ENCODE measurements around the gene DOLK.

The DOLK gene

GRCh38 chr9:128913048-128913900, 34.1 kb downstream of the DOLK start:
- DNase-seq (ENCODE audit: low read depth), result no peak
- H3K4me3 ChIP-seq (ENCODE audit: low read depth, low read length), result no peak overlapping the region
- no peak for TF ChIP-seq CTCF (IDR thresholded peaks at IDR 0.05; ENCODE audit: control insufficient read depth, extremely low read depth, insufficient read depth)

GRCh38 chr9:128912270-128912853, 35.0 kb downstream of the DOLK start:
- no peak for DNase-seq (ENCODE audit: low read depth)
- no peak for TF ChIP-seq CTCF (IDR thresholded peaks at IDR 0.05; ENCODE audit: control insufficient read depth, extremely low read depth, insufficient read depth)
- no peak overlapping the region for H3K4me3 ChIP-seq (ENCODE audit: low read depth, low read length)

GRCh38 chr9:128911529-128912035, 35.8 kb downstream of the DOLK start:
- no peak for TF ChIP-seq CTCF (IDR thresholded peaks at IDR 0.05; ENCODE audit: control insufficient read depth, extremely low read depth, insufficient read depth)
- no peak for DNase-seq (ENCODE audit: low read depth)
- no peak overlapping the region for H3K4me3 ChIP-seq (ENCODE audit: low read depth, low read length)

DNA sequence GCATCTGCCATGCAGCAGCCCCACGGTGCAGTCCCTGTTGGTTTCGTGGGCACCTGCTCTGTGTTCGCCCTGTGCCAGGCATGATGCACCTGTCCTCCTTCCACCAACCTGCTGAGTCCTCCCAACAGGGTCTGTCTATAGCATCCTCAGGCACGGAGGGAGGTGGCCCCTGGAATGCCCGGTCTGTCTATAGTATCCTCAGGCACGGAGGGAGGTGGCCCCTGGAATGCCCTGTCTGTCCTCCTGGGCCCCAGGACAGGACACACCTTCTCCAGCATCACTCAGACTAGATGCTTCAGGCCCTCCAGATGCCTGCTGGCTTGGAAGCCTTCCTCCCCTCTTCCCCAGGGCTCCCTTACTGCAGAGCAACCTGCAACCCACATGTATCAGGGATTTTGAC, 36.5 kb downstream of the DOLK start:
- TF ChIP-seq CTCF (IDR thresholded peaks at IDR 0.05; ENCODE audit: control insufficient read depth, extremely low read depth, insufficient read depth), result no peak
- no peak for DNase-seq (ENCODE audit: low read depth)
- no peak overlapping the region for H3K4me3 ChIP-seq (ENCODE audit: low read depth, low read length)

GRCh38 chr9:128909859-128910258, 37.5 kb downstream of the DOLK start:
- no peak overlapping the region for H3K4me3 ChIP-seq (ENCODE audit: low read depth, low read length)
- TF ChIP-seq CTCF (IDR thresholded peaks at IDR 0.05; ENCODE audit: control insufficient read depth, extremely low read depth, insufficient read depth), result no peak
- DNase-seq (ENCODE audit: low read depth), result no peak

DNA sequence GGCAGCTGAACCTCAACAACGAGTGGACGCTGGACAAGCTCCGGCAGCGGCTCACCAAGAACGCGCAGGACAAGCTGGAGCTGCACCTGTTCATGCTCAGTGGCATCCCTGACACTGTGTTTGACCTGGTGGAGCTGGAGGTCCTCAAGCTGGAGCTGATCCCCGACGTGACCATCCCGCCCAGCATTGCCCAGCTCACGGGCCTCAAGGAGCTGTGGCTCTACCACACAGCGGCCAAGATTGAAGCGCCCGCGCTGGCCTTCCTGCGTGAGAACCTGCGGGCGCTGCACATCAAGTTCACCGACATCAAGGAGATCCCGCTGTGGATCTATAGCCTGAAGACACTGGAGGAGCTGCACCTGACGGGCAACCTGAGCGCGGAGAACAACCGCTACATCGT, 39.0 kb downstream of the DOLK start:
- DNase-seq (ENCODE audit: low read depth), result no peak
- no peak overlapping the region for H3K4me3 ChIP-seq (ENCODE audit: low read depth, low read length)
- TF ChIP-seq CTCF (IDR thresholded peaks at IDR 0.05; ENCODE audit: control insufficient read depth, extremely low read depth, insufficient read depth), result no peak

All from LNCaP clone FGC (cell line).